AG09319 (cell line): ENCODE data around the gene ZNRF3.

Source experiments
- DNase-seq: peaks from one replicate; pipeline ENCODE4 v3.0.0-alpha.2; 2010; ENCODE audit warnings: low read depth; ENCODE audit errors: extremely low read depth
- CTCF ChIP-seq: IDR thresholded peaks from 2 replicates; pipeline ENCODE4 v1.5.1; 2011; ENCODE audit warnings: low read depth, mild to moderate bottlenecking, inconsistent platforms, low read length, moderate library complexity

The ZNRF3 gene

DNA sequence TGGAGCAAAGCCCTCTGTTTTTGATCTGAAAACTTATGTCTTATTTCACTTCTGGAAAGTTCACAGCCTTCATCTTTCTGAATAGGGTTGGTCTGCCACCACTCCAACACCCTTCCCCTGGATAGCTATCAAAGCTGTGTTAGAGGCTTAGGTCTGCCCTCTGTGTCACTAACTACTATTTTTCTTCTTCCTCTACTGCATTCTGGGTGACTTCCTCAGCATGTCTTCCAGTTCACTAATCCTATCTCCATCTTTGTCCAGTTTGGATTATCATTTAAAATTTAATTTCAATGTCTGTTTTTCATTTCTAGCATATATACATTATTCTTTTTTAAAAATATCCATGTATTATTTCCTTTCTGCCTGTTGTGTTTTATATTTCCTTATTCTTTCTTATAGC, 84.6 kb downstream of the ZNRF3 start:
- no peak for DNase-seq
- no peak for TF ChIP-seq CTCF

DNA sequence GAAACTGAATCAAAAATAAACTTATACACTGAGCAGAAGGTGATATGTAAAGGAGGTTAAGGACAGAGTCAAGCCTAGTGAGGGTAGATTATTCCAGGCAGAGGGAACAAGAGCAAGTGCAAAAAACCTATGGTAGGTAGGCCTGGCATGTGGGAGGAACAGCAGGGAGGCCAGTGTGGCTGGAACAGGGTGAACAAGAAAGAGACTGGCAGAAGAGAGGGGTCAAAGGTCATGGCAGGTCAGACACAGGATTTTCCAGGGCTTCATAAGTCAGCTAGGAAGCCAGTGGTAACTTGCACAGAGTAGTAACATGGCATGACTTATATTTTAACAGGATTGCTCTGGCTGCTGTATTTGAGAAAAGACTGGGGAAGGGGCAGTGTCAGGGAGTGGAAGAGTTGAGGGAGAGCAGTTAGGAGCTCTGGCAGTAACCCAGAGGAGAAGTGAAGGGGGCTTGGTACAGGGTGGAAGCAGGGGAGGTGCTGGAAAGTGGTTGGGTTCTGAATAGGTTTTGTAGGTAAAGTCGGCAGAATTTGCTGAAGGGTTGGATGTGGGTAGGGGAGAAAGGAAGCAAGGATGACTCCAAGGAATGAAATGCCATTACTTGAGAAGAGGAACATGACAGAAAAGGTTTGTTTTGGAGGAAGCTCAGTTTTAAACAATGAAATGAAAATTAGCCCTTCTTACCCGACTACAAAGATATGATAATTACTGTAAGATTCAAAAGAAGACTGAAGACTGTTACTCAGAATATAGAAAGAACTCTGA, 86.2 kb downstream of the ZNRF3 start:
- DNase-seq, result no peak
- TF ChIP-seq CTCF, result no peak

DNA sequence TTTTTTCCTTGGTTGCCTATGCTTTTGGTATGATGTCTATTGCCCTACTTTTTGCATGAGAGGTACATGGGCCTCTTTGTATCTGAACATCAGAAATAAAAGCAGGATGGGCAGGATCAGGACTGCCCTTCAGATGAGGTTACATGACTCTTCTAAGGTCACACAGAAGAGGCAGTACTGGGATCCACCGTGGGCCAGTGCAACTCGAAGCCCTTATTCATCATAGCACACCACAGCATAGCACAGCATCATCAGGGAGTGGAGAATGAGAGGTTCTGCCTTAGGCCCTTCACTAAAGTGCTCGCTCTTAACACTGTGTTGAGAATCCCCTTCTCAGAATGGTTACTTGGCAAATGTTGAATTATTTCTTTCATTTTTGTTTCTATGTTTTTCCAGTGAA, 90.0 kb downstream of the ZNRF3 start:
- no peak for TF ChIP-seq CTCF
- DNase-seq, result no peak

GRCh38 chr22:28977060-28977459, 93.7 kb downstream of the ZNRF3 start:
- TF ChIP-seq CTCF, result no peak
- no peak for DNase-seq

GRCh38 chr22:28977481-28977971, 94.2 kb downstream of the ZNRF3 start:
- no peak for TF ChIP-seq CTCF
- DNase-seq, result no peak

DNA sequence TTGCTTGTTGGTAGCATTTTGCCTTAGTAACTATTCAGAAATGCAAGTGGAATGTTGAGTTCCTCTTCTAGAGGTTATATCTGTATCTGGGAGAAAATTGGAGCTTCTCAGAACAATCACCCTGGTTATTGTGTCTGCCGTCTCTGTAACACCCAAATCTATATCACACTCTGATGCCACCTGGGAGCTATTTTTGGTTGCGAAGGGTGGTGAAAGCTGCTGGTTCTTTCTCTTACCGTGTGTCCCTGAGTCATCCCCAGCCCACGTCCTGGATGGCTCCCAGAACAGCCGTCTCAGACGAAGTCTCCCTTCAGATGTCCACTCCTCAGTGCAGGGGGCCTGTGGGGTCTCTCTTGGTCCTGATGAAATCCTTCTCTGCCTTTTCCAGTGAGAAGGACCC, 94.8 kb downstream of the ZNRF3 start:
- no peak for TF ChIP-seq CTCF
- no peak for DNase-seq

DNA sequence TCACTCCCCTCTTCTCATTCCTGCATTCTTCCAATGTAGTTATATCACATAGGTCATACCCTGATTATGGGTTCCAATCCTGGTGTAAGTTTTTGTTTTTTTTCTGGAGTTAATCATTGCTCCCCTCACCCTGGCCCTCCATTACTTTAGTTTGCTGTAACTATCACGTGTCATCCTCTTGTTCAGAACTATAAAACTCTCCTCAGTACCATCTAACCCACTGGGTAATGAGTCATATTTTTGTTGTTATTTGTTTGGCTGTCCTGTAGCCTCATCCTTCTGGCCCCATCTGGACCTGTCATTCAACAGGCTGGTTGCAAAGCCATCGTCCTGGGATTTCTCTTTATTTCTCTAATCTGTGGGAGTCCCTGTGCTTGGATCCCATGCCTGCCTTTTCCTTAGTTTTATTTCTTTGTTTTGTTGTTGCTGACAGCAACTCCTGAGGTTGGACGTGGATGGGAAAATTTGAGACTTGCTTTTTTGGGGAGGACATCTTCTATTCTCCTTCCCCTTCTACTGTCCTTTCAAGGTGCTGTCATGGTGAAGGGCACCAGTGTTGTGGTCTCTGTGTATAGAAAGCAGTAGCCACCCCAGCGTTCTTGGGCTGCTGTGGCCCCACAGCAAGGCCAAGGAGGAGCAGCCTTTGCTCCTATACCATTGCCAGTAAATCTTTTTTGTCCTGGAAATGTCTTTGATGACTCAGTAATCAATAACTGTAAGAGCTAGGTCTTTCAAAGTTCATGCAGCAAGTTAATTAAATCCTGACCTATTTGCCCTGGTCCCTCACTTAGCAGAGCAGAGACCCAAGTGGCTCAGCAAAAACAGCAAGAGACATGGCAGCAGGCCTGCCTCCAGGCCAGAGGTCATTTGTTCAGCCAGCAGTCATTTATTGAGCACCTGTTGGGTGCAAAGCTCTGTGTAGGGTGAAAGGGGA, 95.8 kb downstream of the ZNRF3 start:
- no peak for DNase-seq
- no peak for TF ChIP-seq CTCF
